SK-N-MC (cell line): ENCODE data around the gene OR2H1.

ENCODE experiments used
- EZH2 ChIP-seq: fragments of 200-600 bp; sonication (generic); IDR thresholded peaks from one replicate; pipeline ENCODE4 v1.6.1; 2017; ENCODE audit warnings: antibody characterized with exemption
- POLR2AphosphoS5 ChIP-seq: IDR thresholded peaks from 2 replicates; pipeline ENCODE4 v1.6.1; 2012; ENCODE audit warnings: mild to moderate bottlenecking, low read depth, low read length, borderline replicate concordance

GRCh38 chr6:29495571-29495970 lies 38.6 kb downstream of the OR2H1 start:
- no peak for TF ChIP-seq EZH2
- TF ChIP-seq POLR2AphosphoS5, result no peak
